Stimulated activated CD4-positive, alpha-beta T cell treated with anti-CD3 and anti-CD28 coated beads, Interleukin-12 subunit alpha, Interleukin-12 subunit beta, amount 100 ng/mL, for 48 hours (primary cell): ENCODE results near the gene SPOCK1.

ENCODE experiments used
- DNase-seq, 3 donors: peaks; one replicate each; pipeline ENCODE4 v3.0.0-alpha.2; 2020; ENCODE audit warnings: low read depth in 2 of 3, low spot score in 1 of 3

The SPOCK1 gene

GRCh38 chr5:137164536-137164935, 334.6 kb downstream of the SPOCK1 start:
- no peak for DNase-seq

GRCh38 chr5:137158691-137159090, 340.4 kb downstream of the SPOCK1 start:
- no peak for DNase-seq

GRCh38 chr5:137156180-137156579, 342.9 kb downstream of the SPOCK1 start:
- no peak for DNase-seq

- no peak for DNase-seq
These were observed 343.7 kb downstream of the SPOCK1 start for GRCh38 chr5:137155261-137156000.

GRCh38 chr5:137152616-137153015, 346.5 kb downstream of the SPOCK1 start:
- DNase-seq = no peak

- no peak for DNase-seq
These were observed 350.5 kb downstream of the SPOCK1 start for GRCh38 chr5:137148655-137149054.

- DNase-seq = no peak
These were observed 351.0 kb downstream of the SPOCK1 start for GRCh38 chr5:137148159-137148558.

GRCh38 chr5:137147346-137147745, 351.8 kb downstream of the SPOCK1 start:
- no peak for DNase-seq

GRCh38 chr5:137146402-137146890, 352.7 kb downstream of the SPOCK1 start:
- DNase-seq = no peak

- DNase-seq = no peak
These were observed 353.4 kb downstream of the SPOCK1 start for GRCh38 chr5:137145721-137146120.

GRCh38 chr5:137144656-137145055, 354.5 kb downstream of the SPOCK1 start:
- DNase-seq = no peak

GRCh38 chr5:137142764-137143605, 356.1 kb downstream of the SPOCK1 start:
- DNase-seq = no peak

- no peak for DNase-seq
These were observed 356.8 kb downstream of the SPOCK1 start for GRCh38 chr5:137142346-137142745.

- no peak for DNase-seq
These were observed 357.3 kb downstream of the SPOCK1 start for GRCh38 chr5:137141779-137142178.

- no peak for DNase-seq
These were observed 362.0 kb downstream of the SPOCK1 start for GRCh38 chr5:137136991-137137632.

- no peak for DNase-seq
These were observed 364.1 kb downstream of the SPOCK1 start for GRCh38 chr5:137134920-137135532.

- DNase-seq = no peak
These were observed 369.0 kb downstream of the SPOCK1 start for GRCh38 chr5:137129886-137130680.

- no peak for DNase-seq
These were observed 371.1 kb downstream of the SPOCK1 start for GRCh38 chr5:137128012-137128411.

GRCh38 chr5:137126829-137127228, 372.3 kb downstream of the SPOCK1 start:
- no peak for DNase-seq

- no peak for DNase-seq
These were observed 376.6 kb downstream of the SPOCK1 start for GRCh38 chr5:137122558-137122957.
